Measurements from ENCODE around the gene INPP5B. TPM values are rescaled to one million over a fixed set of nuclear protein-coding genes. Genes with fewer than 3 reads are reported as not detected.
A peak's percentile ranks its signal among the peaks of the same experiment; 100 is the strongest.

The INPP5B gene
- total RNA-seq, 1 donor from 2014 or later = 9.4 TPM

DNA sequence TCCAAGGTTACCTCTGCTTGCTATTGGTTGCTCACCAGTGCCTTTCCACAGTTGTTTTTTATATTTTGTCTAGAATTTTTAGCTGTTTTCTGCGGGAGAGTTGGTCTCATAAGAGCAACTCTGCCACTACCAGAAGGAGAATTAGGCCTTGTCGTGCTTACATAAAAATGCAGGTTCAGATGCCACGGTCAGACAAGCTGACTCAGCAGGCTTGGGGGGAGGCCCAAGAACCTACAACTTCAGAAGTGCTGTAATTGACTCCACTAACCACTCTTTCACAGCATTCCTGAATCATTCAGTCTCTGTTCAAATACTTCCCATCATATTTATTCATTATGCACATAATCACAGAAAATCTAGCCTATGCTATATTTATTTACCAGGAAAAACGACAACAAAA lies 115.7 kb downstream of the INPP5B start:
- Histone ChIP-seq H3K4me3 (ENCODE audit: low read length in 3 of 3) (no peak overlapping the region), H3K27me3 (ENCODE audit: control insufficient read depth in 3 of 3, insufficient read depth in 3 of 3, low read length in 3 of 3) (no peaks in the 10 kb centered on the region), H3K36me3 (ENCODE audit: control insufficient read depth in 3 of 3, insufficient read depth in 3 of 3, low read length in 3 of 3) (peaks cover 27 to 56% (median 43%) of the 10 kb centered on the region in 3 donors)

GRCh38 chr1:37828410-37829074 lies 118.3 kb downstream of the INPP5B start:
- Histone ChIP-seq H3K4me3 (ENCODE audit: low read length in 3 of 3) (no peak overlapping the region), H3K4me1 (ENCODE audit: control insufficient read depth in 3 of 3, insufficient read depth in 3 of 3, low read length in 3 of 3) (no peaks in the 10 kb centered on the region), H3K27ac (ENCODE audit: low read depth, low read length) (no peak overlapping the region), H3K27me3 (ENCODE audit: control insufficient read depth in 3 of 3, insufficient read depth in 3 of 3, low read length in 3 of 3) (no peaks in the 10 kb centered on the region), H3K36me3 (ENCODE audit: control insufficient read depth in 3 of 3, insufficient read depth in 3 of 3, low read length in 3 of 3) (peaks cover 12 to 37% (median 34%) of the 10 kb centered on the region in 3 donors), H3K9me3 (ENCODE audit: control insufficient read depth in 3 of 3, low read length in 3 of 3) (no peaks in the 10 kb centered on the region), H3K9ac (ENCODE audit: low read depth in 1 of 3, low read length in 3 of 3) (no peak overlapping the region)

More for the DNA sequence above, 115.7 kb downstream of the INPP5B start:
- no peak overlapping the region for H3K27ac ChIP-seq (ENCODE audit: low read depth, low read length)
- H3K4me1 ChIP-seq (ENCODE audit: control insufficient read depth in 3 of 3, insufficient read depth in 3 of 3, low read length in 3 of 3) = no peaks in the 10 kb centered on the region
- H3K9me3 ChIP-seq (ENCODE audit: control insufficient read depth in 3 of 3, low read length in 3 of 3) = no peaks in the 10 kb centered on the region
- H3K9ac ChIP-seq (ENCODE audit: low read depth in 1 of 3, low read length in 3 of 3) = no peak overlapping the region

GRCh38 chr1:37825506-37825905 lies 121.3 kb downstream of the INPP5B start:
- Histone ChIP-seq H3K36me3 (ENCODE audit: control insufficient read depth in 3 of 3, insufficient read depth in 3 of 3, low read length in 3 of 3) (peaks cover 20 to 45% (median 39%) of the 10 kb centered on the region in 3 donors), H3K4me3 (ENCODE audit: low read length in 3 of 3) (no peak overlapping the region), H3K4me1 (ENCODE audit: control insufficient read depth in 3 of 3, insufficient read depth in 3 of 3, low read length in 3 of 3) (no peaks in the 10 kb centered on the region), H3K9me3 (ENCODE audit: control insufficient read depth in 3 of 3, low read length in 3 of 3) (no peaks in the 10 kb centered on the region), H3K27me3 (ENCODE audit: control insufficient read depth in 3 of 3, insufficient read depth in 3 of 3, low read length in 3 of 3) (no peaks in the 10 kb centered on the region), H3K27ac (ENCODE audit: low read depth, low read length) (no peak overlapping the region), H3K9ac (ENCODE audit: low read depth in 1 of 3, low read length in 3 of 3) (no peak overlapping the region)

GRCh38 chr1:37824001-37824400 lies 122.9 kb downstream of the INPP5B start:
- Histone ChIP-seq H3K9ac (ENCODE audit: low read depth in 1 of 3, low read length in 3 of 3) (no peak overlapping the region), H3K9me3 (ENCODE audit: control insufficient read depth in 3 of 3, low read length in 3 of 3) (no peaks in the 10 kb centered on the region), H3K36me3 (ENCODE audit: control insufficient read depth in 3 of 3, insufficient read depth in 3 of 3, low read length in 3 of 3) (peaks cover 24 to 43% (median 39%) of the 10 kb centered on the region in 3 donors), H3K4me3 (ENCODE audit: low read length in 3 of 3) (no peak overlapping the region), H3K27ac (ENCODE audit: low read depth, low read length) (no peak overlapping the region), H3K27me3 (ENCODE audit: control insufficient read depth in 3 of 3, insufficient read depth in 3 of 3, low read length in 3 of 3) (no peaks in the 10 kb centered on the region), H3K4me1 (ENCODE audit: control insufficient read depth in 3 of 3, insufficient read depth in 3 of 3, low read length in 3 of 3) (no peaks in the 10 kb centered on the region)

GRCh38 chr1:37822906-37823815 lies 123.7 kb downstream of the INPP5B start:
- H3K27me3 ChIP-seq (ENCODE audit: control insufficient read depth in 3 of 3, insufficient read depth in 3 of 3, low read length in 3 of 3) = no peaks in the 10 kb centered on the region
- no peaks in the 10 kb centered on the region for H3K9me3 ChIP-seq (ENCODE audit: control insufficient read depth in 3 of 3, low read length in 3 of 3)
- no peaks in the 10 kb centered on the region for H3K4me1 ChIP-seq (ENCODE audit: control insufficient read depth in 3 of 3, insufficient read depth in 3 of 3, low read length in 3 of 3)
- peaks cover 22 to 39% (median 37%) of the 10 kb centered on the region in 3 donors for H3K36me3 ChIP-seq (ENCODE audit: control insufficient read depth in 3 of 3, insufficient read depth in 3 of 3, low read length in 3 of 3)
- no peak overlapping the region for H3K4me3 ChIP-seq (ENCODE audit: low read length in 3 of 3)
- no peak overlapping the region for H3K9ac ChIP-seq (ENCODE audit: low read depth in 1 of 3, low read length in 3 of 3)
- no peak overlapping the region for H3K27ac ChIP-seq (ENCODE audit: low read depth, low read length)

DNA sequence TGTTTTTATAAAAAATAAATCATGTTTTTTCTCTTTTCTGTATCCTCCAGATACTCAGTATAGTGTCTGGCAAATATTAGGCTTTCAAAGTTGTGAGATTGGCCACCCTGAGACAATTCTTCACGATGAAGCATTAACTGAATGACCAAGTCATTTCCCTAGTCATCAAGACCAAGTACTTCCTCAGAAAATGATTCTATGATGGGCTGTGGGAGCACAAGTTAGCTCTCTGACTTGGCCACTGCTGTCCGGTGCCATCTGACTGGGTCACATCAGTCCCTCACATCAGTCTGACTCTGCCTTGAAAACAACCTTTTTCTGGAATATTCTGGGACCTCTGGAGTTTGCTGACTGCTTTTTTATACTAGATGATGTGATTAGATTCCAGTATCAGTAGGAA lies 125.4 kb downstream of the INPP5B start:
- Histone ChIP-seq H3K4me3 (ENCODE audit: low read length in 3 of 3) (no peak overlapping the region), H3K27me3 (ENCODE audit: control insufficient read depth in 3 of 3, insufficient read depth in 3 of 3, low read length in 3 of 3) (no peaks in the 10 kb centered on the region), H3K9ac (ENCODE audit: low read depth in 1 of 3, low read length in 3 of 3) (no peak overlapping the region), H3K4me1 (ENCODE audit: control insufficient read depth in 3 of 3, insufficient read depth in 3 of 3, low read length in 3 of 3) (peaks cover 3 to 5% (median 3%) of the 10 kb centered on the region in 3 donors), H3K36me3 (ENCODE audit: control insufficient read depth in 3 of 3, insufficient read depth in 3 of 3, low read length in 3 of 3) (peaks cover 22 to 44% (median 43%) of the 10 kb centered on the region in 3 donors), H3K27ac (ENCODE audit: low read depth, low read length) (no peak overlapping the region), H3K9me3 (ENCODE audit: control insufficient read depth in 3 of 3, low read length in 3 of 3) (no peaks in the 10 kb centered on the region)

GRCh38 chr1:37817481-37817880 lies 129.4 kb downstream of the INPP5B start:
- Histone ChIP-seq H3K9me3 (ENCODE audit: control insufficient read depth in 3 of 3, low read length in 3 of 3) (no peaks in the 10 kb centered on the region), H3K27ac (ENCODE audit: low read depth, low read length) (no peak overlapping the region), H3K4me1 (ENCODE audit: control insufficient read depth in 3 of 3, insufficient read depth in 3 of 3, low read length in 3 of 3) (peaks cover 19 to 23% (median 20%) of the 10 kb centered on the region in 3 donors), H3K9ac (ENCODE audit: low read depth in 1 of 3, low read length in 3 of 3) (no peak overlapping the region), H3K36me3 (ENCODE audit: control insufficient read depth in 3 of 3, insufficient read depth in 3 of 3, low read length in 3 of 3) (peaks cover 32 to 49% (median 45%) of the 10 kb centered on the region in 3 donors), H3K4me3 (ENCODE audit: low read length in 3 of 3) (no peak overlapping the region), H3K27me3 (ENCODE audit: control insufficient read depth in 3 of 3, insufficient read depth in 3 of 3, low read length in 3 of 3) (no peaks in the 10 kb centered on the region)

DNA sequence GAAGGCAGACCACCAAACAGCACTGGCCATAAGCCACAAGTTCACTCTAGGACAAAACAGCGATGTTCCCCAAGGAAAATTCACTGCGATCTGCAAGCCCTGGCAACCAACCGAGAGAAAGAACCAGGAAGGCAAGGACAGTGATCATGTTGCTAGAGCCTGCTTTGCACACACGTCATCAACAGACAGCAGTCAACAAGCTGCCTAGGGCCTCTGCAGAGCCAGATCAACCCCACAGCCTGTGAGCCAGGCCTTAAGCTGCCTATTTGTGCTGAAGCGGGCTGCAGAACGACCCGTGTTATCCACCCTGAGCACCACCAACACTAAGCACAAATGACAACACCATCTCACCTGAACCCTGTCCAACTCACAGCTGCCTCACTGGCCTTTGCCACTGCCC lies 132.6 kb downstream of the INPP5B start:
- Histone ChIP-seq H3K27ac (ENCODE audit: low read depth, low read length) (peak overlapping the region; percentile 5), H3K4me3 (ENCODE audit: low read length in 3 of 3) (peak overlapping the region in 1 of 3 donors; percentile 26), H3K4me1 (ENCODE audit: control insufficient read depth in 3 of 3, insufficient read depth in 3 of 3, low read length in 3 of 3) (peaks cover 21 to 25% (median 24%) of the 10 kb centered on the region in 3 donors), H3K9ac (ENCODE audit: low read depth in 1 of 3, low read length in 3 of 3) (peak overlapping the region in 2 of 3 donors; percentile 59 to 78), H3K36me3 (ENCODE audit: control insufficient read depth in 3 of 3, insufficient read depth in 3 of 3, low read length in 3 of 3) (peaks cover 12 to 27% (median 23%) of the 10 kb centered on the region in 3 donors), H3K9me3 (ENCODE audit: control insufficient read depth in 3 of 3, low read length in 3 of 3) (no peaks in the 10 kb centered on the region), H3K27me3 (ENCODE audit: control insufficient read depth in 3 of 3, insufficient read depth in 3 of 3, low read length in 3 of 3) (no peaks in the 10 kb centered on the region)

- no peaks in the 10 kb centered on the region for H3K27me3 ChIP-seq (ENCODE audit: control insufficient read depth in 3 of 3, insufficient read depth in 3 of 3, low read length in 3 of 3)
- H3K27ac ChIP-seq (ENCODE audit: low read depth, low read length) = no peak overlapping the region
- no peaks in the 10 kb centered on the region for H3K9me3 ChIP-seq (ENCODE audit: control insufficient read depth in 3 of 3, low read length in 3 of 3)
- H3K4me3 ChIP-seq (ENCODE audit: low read length in 3 of 3) = no peak overlapping the region
- peaks cover 27 to 31% (median 30%) of the 10 kb centered on the region in 3 donors for H3K4me1 ChIP-seq (ENCODE audit: control insufficient read depth in 3 of 3, insufficient read depth in 3 of 3, low read length in 3 of 3)
- peak overlapping the region in 2 of 3 donors; percentile 59 to 78 for H3K9ac ChIP-seq (ENCODE audit: low read depth in 1 of 3, low read length in 3 of 3)
- H3K36me3 ChIP-seq (ENCODE audit: control insufficient read depth in 3 of 3, insufficient read depth in 3 of 3, low read length in 3 of 3) = peaks cover 12 to 27% (median 23%) of the 10 kb centered on the region in 3 donors
Measured at GRCh38 chr1:37813529-37814145, 133.2 kb downstream of the INPP5B start.

All from skeletal muscle tissue (tissue), 4 donors.